ENCODE results near the gene SNRNP35. TPM values are rescaled to one million over a fixed set of nuclear protein-coding genes. Genes with fewer than 3 reads are reported as not detected.
"Not testable (repeated sequence)": the region's sequence is repeated elsewhere in the genome, so short reads cannot be mapped to it uniquely, and the experiment has no call there.

The SNRNP35 gene
- total and polyA plus RNA-seq, 5 donors: 19.2 to 48.1 (median 26.4) TPM

DNA sequence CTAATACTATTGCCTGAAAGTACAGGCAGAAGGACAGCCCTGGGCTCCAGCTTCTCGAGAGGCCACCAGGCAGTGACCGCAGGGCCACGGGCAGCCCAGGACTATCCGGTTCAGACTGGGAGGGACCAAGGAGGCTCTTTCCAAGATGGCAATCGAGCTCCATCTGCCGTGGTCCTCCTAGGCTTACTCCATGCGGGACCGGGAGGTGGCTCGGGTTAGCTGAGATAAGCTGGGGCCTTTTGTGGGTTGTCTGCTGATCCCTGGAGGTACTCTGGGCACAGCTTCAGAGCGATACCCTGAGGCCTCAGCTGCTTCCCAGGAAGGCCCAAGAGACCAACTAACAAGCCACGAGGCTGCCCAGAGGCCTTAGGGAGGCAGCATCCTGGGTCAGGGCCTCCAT, 33.1 kb downstream of the SNRNP35 start:
- no peak overlapping the region for H3K27ac ChIP-seq (ENCODE audit: low read length)
- no peak overlapping the region for H3K4me3 ChIP-seq (ENCODE audit: low read length)
- DNase-seq: no peak
- peaks cover 3% of the 10 kb centered on the region for H3K4me1 ChIP-seq (ENCODE audit: control insufficient read depth, insufficient read depth, low read length)
- intact Hi-C loops (cut with DNase I): no loop called here
- no peak for ATAC-seq
- no peaks in the 10 kb centered on the region for H3K9me3 ChIP-seq (ENCODE audit: control insufficient read depth, low read length)
- 83% methylated on average over 11 of the region's 11 CpGs for WGBS
- H3K27me3 ChIP-seq (ENCODE audit: control insufficient read depth, insufficient read depth): no peaks in the 10 kb centered on the region

DNA sequence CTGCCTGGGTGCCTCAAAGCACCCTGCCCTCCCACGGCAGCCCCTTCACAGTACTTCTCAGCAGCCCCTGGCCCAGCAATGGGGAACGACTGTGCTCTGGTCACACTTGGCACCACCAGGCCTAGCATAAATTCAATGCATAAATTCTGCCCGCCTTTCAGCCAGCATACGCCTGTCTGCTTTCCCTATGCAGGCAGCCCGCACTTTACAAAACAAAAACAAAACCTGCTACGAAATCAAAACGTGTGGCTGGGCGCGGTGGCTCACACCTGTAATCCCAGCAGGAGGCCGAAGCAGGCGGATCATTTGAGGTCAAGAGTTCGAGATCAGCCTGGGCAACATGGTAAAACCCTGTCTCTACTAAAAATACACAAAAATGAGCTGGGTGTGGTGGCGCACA, 33.5 kb downstream of the SNRNP35 start:
- ATAC-seq (no peak), DNase-seq (no peak)
- H3K9me3 ChIP-seq (ENCODE audit: control insufficient read depth, low read length): no peaks in the 10 kb centered on the region
- no peaks in the 10 kb centered on the region for H3K27me3 ChIP-seq (ENCODE audit: control insufficient read depth, insufficient read depth)
- H3K4me3 ChIP-seq (ENCODE audit: low read length): no peak overlapping the region
- intact Hi-C loops (cut with DNase I): no loop called here
- H3K27ac ChIP-seq (ENCODE audit: low read length): no peak overlapping the region
- 92% methylated on average over 13 of the region's 13 CpGs for WGBS
- peaks cover 3% of the 10 kb centered on the region for H3K4me1 ChIP-seq (ENCODE audit: control insufficient read depth, insufficient read depth, low read length)

DNA sequence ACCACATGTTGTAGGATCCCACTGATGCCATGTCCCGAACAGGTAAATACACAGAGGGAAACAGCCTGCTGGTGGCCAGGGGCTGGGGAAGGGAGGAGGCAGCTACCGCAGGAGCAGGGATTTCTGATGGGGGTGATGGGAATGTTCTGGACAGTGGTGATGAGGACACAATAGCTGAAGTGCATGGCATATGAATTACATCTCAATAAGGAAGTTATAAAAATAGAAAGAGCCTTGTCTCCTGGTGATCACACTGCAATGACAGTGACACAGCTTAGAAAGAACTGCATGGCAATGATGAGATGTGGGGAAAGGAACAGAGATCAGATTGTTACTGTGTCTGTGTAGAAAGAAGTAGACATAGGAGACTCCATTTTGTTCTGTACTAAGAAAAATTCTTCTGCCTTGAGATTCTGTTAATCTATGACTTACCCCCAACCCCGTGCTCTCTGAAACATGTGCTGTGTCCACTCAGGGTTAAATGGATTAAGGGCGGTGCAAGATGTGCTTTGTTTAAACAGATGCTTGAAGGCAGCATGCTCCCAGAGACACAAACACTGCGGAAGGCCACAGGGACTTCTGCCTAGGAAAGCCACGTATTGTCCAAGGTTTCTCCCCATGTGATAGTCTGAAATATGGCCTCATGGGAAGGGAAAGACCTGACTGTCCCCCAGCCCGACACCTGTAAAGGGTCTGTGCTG, 34.5 kb downstream of the SNRNP35 start:
- H3K4me1 ChIP-seq (ENCODE audit: control insufficient read depth, insufficient read depth, low read length); H3K4me3 ChIP-seq (ENCODE audit: low read length); H3K9me3 ChIP-seq (ENCODE audit: control insufficient read depth, low read length); intact Hi-C loops (cut with DNase I); H3K27me3 ChIP-seq (ENCODE audit: control insufficient read depth, insufficient read depth): not testable (repeated sequence)
- peak overlapping the region; percentile 75 for H3K27ac ChIP-seq (ENCODE audit: low read length)
- DNase-seq (peak in 1 of 3 donors; percentile 49), ATAC-seq (peak; percentile 54 to 59)
- 60% methylated on average over 7 of the region's 7 CpGs for WGBS

DNA sequence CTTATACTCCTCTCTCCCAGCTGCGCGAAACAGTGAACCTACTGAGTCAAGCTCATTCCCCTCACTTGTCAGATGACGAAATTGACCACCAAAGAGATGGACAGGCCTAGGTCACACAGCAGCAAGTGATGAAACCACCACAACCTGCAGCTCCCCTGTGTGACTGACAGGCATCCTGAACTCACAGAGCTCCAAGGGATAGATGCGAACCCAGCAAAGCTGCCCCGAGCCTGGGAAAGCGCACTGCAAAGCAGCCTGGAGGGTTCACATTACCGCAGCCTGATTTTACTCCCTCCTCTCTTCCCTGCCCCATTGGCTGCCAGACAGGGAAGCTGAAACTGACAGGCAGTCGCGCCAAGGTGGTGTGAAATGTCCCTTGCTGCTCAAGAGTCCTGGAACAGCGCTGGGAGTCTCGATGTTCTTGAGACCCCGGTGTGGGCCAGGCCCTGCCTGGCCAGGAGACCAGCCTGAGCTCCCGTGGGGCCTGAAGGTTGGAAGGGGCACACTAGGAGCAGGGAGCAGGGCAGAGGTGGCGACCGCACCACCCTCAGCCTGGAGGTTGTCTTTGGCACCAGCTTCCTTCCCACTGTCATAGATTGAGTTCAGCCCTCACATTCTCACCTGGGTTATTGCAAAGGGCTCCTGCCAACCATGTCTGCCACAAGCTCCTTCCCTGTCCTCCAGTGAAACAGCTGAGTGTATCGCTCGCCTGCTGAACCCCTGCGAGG, 36.3 kb downstream of the SNRNP35 start:
- Histone ChIP-seq H3K27ac (ENCODE audit: low read length) (peak overlapping the region; percentile 52), H3K4me3 (ENCODE audit: low read length) (no peak overlapping the region), H3K9me3 (ENCODE audit: control insufficient read depth, low read length) (no peaks in the 10 kb centered on the region), H3K4me1 (ENCODE audit: control insufficient read depth, insufficient read depth, low read length) (peaks cover 2% of the 10 kb centered on the region), H3K27me3 (ENCODE audit: control insufficient read depth, insufficient read depth) (no peaks in the 10 kb centered on the region)
- intact Hi-C loops (cut with DNase I): no loop called here
- peak; percentile 68 to 69 for ATAC-seq
- peak; percentile 51 to 78 (median 77) for DNase-seq
- WGBS: 76% methylated on average over 18 of the region's 18 CpGs

DNA sequence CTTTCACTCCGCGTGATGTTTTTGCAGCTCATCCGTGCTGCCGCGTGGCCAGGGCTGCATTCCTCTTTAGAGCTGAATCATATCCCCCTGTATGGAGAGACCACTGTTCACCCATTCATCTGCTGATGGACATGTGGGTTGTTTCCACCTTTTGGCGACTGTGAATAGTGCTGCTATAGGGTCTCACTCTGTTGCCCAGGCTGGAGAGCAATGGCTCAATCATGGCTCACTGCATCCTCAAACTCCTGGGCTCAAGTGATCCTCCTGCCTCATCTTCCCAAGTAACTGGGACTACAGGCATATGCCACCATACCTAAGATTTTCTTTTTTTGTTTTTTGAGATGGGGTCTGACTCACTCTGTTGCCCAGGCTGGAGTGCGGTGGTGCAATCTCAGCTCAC, 39.1 kb downstream of the SNRNP35 start:
- Histone ChIP-seq H3K27ac (ENCODE audit: low read length) (no peak overlapping the region), H3K4me3 (ENCODE audit: low read length) (no peak overlapping the region), H3K9me3 (ENCODE audit: control insufficient read depth, low read length) (no peaks in the 10 kb centered on the region), H3K27me3 (ENCODE audit: control insufficient read depth, insufficient read depth) (no peaks in the 10 kb centered on the region), H3K4me1 (ENCODE audit: control insufficient read depth, insufficient read depth, low read length) (no peaks in the 10 kb centered on the region)
- intact Hi-C loops (cut with DNase I): no loop called here
- 94% methylated on average over 7 of the region's 7 CpGs for WGBS
- DNase-seq: peak in 1 of 3 donors; percentile 9
- ATAC-seq: no peak

DNA sequence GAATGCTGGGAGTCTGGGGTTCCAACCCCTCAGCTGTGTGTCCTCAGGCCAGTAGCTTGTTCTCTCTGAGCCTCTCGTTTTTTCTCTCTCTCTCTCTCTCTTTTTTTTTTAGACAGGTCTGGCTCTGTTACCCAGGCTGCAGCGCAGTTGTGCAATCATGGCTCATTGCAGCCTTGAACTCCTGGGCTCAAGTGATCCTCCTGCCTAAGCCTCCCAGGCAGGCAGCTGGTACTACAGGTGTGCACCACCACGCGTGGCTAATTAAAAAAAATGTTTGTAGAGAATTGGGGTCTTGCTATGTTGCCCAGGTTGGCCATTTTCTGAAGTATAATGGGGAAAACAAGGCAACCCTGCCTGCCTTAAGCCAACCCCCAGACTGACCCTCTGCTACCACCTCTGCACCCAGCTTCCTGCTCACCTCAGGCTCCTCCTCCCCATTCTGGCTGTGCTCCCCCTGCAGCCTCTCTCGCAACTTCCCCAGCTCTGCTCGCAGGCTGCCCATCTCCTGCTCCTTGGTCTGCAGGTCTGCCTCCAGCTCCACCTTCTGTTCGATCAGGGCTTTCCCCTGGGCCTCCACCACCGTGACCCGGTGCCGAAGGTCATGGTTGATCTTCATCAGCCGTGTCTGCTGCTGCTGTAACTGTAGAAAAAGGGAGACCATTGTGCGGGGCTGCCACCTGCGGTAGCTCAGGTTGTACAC, 40.3 kb downstream of the SNRNP35 start:
- Histone ChIP-seq H3K9me3 (ENCODE audit: control insufficient read depth, low read length) (no peaks in the 10 kb centered on the region), H3K27me3 (ENCODE audit: control insufficient read depth, insufficient read depth) (no peaks in the 10 kb centered on the region), H3K4me1 (ENCODE audit: control insufficient read depth, insufficient read depth, low read length) (no peaks in the 10 kb centered on the region), H3K4me3 (ENCODE audit: low read length) (no peak overlapping the region), H3K27ac (ENCODE audit: low read length) (no peak overlapping the region)
- ATAC-seq (no peak), DNase-seq (peak in 1 of 3 donors; percentile 3)
- intact Hi-C loops (cut with DNase I): no loop called here
- 93% methylated on average over 13 of the region's 13 CpGs for WGBS

DNA sequence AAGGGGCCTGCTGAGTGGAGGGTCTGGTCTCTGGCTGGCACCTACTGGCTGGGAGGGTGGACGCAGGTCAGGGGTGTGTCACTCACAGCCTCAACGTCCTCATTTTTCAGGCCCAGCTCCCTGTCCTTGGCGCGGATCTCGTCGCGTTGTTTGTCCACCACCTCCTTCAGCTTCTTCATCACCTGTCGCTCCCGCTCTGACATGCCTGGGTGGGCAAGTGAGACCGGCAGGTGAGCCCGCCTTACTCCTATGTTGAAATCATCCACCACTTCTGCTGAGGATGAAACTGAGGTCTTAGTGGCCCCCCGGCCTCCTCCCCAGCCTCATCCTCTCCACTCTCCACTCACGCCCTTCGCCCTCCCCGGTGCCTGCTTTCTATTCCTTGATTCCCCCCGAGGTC, 41.4 kb downstream of the SNRNP35 start:
- no peaks in the 10 kb centered on the region for H3K27me3 ChIP-seq (ENCODE audit: control insufficient read depth, insufficient read depth)
- H3K4me1 ChIP-seq (ENCODE audit: control insufficient read depth, insufficient read depth, low read length): no peaks in the 10 kb centered on the region
- H3K9me3 ChIP-seq (ENCODE audit: control insufficient read depth, low read length): no peaks in the 10 kb centered on the region
- no peak overlapping the region for H3K4me3 ChIP-seq (ENCODE audit: low read length)
- intact Hi-C loops (cut with DNase I): no loop called here
- WGBS: 92% methylated on average over 16 of the region's 16 CpGs
- DNase-seq (no peak), ATAC-seq (no peak)
- H3K27ac ChIP-seq (ENCODE audit: low read length): no peak overlapping the region

DNA sequence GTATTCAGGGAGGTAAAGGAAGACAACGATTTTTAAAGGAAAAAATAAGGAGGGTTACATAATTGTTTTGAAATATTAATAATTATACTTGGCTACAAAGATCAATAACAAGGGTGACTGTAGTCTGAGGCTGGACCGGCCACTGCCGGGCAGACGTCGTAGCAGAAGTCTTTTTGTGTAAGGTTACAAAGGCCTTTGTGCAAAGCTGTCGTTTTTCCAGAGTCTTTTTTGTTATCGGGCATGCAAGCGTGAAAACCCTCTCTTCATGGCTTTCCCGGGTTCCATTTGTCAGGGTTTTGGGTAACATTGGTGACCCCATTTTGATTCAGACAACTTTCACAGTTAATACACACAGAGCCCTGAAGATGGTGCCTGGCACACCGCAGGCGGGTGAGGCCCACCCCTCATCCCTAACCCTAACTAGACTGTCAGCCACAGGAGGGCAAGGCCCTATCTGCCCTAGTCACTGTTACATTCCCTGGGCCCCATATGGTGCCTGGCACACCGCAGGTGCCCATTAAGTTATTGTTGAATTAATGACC, 44.3 kb downstream of the SNRNP35 start:
- DNase-seq: no peak
- Histone ChIP-seq H3K4me3 (ENCODE audit: low read length) (no peak overlapping the region), H3K9me3 (ENCODE audit: control insufficient read depth, low read length) (no peaks in the 10 kb centered on the region), H3K4me1 (ENCODE audit: control insufficient read depth, insufficient read depth, low read length) (no peaks in the 10 kb centered on the region), H3K27me3 (ENCODE audit: control insufficient read depth, insufficient read depth) (no peaks in the 10 kb centered on the region), H3K27ac (ENCODE audit: low read length) (no peak overlapping the region)
- 86% methylated on average over 12 of the region's 12 CpGs for WGBS
- ATAC-seq: no peak
- intact Hi-C loops (cut with DNase I): no loop called here

DNA sequence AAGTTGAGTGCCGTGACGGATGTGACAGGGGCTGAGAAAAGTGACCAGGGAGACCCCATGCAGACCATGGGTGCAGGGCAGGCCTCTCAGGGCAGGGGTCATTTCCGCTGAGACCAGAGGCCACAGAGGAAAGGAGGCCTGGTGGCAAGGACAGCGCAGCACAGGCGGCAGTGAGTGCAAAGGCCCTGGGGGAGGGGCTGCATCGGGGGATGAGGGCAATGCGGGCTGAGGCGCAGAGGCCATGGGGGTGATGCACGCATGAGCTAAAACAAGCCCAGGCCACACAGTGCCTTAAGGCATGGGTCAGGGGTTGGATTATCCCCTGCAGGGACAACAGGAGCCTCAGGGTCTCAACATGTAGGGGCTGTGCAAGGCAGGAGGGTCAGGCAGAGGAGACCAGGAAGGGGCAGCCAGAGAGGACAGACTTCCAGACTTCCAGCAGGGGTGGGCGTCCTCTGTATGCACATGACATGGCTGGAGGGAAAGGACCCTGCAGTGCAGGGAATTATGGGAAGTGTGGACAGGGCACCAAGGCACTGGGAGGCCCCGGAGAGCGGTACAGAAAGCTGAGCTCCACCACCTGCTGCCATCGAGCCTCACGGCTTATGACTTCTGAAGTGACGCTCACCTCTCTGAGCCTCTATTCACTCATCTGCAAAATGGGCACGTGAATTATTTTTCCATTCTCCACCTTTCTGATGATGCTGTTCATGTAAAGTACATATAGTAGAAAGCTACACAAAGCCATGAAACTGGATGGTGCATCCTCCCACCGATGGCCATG, 48.3 kb downstream of the SNRNP35 start:
- ATAC-seq (no peak), DNase-seq (no peak)
- no peaks in the 10 kb centered on the region for H3K4me1 ChIP-seq (ENCODE audit: control insufficient read depth, insufficient read depth, low read length)
- 95% methylated on average over 17 of the region's 17 CpGs for WGBS
- H3K27ac ChIP-seq (ENCODE audit: low read length): no peak overlapping the region
- no peak overlapping the region for H3K4me3 ChIP-seq (ENCODE audit: low read length)
- H3K9me3 ChIP-seq (ENCODE audit: control insufficient read depth, low read length): no peaks in the 10 kb centered on the region
- H3K27me3 ChIP-seq (ENCODE audit: control insufficient read depth, insufficient read depth): no peaks in the 10 kb centered on the region
- intact Hi-C loops (cut with DNase I): no loop called here

DNA sequence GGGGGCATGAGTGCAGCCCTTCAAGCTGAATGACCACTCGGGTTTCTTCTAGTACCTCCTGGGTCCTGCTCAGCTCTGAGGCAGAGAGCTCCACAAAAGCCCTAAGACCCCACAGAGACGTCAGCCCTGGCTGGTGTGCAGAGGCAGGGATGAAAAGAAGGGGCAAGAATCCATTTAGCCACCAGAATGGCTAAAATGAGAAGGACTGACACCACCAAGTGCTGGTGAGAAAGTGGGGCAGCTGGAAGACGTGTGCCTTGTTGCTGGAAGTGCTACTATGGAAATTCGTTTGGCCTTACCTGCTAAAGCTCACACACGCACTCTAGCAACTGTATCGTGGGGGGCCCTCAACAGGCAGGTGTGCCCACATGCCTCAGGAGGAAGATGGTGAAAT, 48.9 kb downstream of the SNRNP35 start:
- ATAC-seq: no peak
- WGBS: 96% methylated on average over 6 of the region's 6 CpGs
- Histone ChIP-seq H3K27ac (ENCODE audit: low read length) (no peak overlapping the region), H3K27me3 (ENCODE audit: control insufficient read depth, insufficient read depth) (no peaks in the 10 kb centered on the region), H3K4me1 (ENCODE audit: control insufficient read depth, insufficient read depth, low read length) (no peaks in the 10 kb centered on the region), H3K9me3 (ENCODE audit: control insufficient read depth, low read length) (no peaks in the 10 kb centered on the region), H3K4me3 (ENCODE audit: low read length) (no peak overlapping the region)
- DNase-seq: no peak
- intact Hi-C loops (cut with DNase I): no loop called here

Data from right cardiac atrium (tissue), 5 donors.